GM19035 (cell line): ENCODE measurements around the gene PIK3C3.

Source experiments
- ATAC-seq: cut with Tn5 transposase; IDR thresholded peaks from one replicate; pipeline ENCODE4 v1.9.1; 2021; ENCODE audit not compliant: unreplicated experiment

Gene PIK3C3

GRCh38 chr18:41954827-41955613, at the start of gene PIK3C3:
Gene PIK3C3 (plus strand): TSS chr18:41955234. CDS start chr18:41955292, 58 bp downstream.
- peak; percentile 96 for ATAC-seq

- ATAC-seq, result no peak
Measured at GRCh38 chr18:41905786-41906527, 49.1 kb upstream of the PIK3C3 start.

- ATAC-seq, result peak; percentile 96
Measured at GRCh38 chr18:41906528-41907146, 48.4 kb upstream of the PIK3C3 start.

GRCh38 chr18:41917181-41917580, 37.9 kb upstream of the PIK3C3 start:
- no peak for ATAC-seq

- ATAC-seq, result no peak
Measured at GRCh38 chr18:41921770-41922169, 33.3 kb upstream of the PIK3C3 start.

- no peak for ATAC-seq
Measured at GRCh38 chr18:41922176-41922575, 32.9 kb upstream of the PIK3C3 start.

- no peak for ATAC-seq
Measured at GRCh38 chr18:41922841-41923240, 32.2 kb upstream of the PIK3C3 start.

GRCh38 chr18:41923446-41923845, 31.6 kb upstream of the PIK3C3 start:
- no peak for ATAC-seq

GRCh38 chr18:41928581-41928980, 26.5 kb upstream of the PIK3C3 start:
- ATAC-seq, result no peak

GRCh38 chr18:41932899-41933298, 22.1 kb upstream of the PIK3C3 start:
- no peak for ATAC-seq

GRCh38 chr18:41933778-41934177, 21.3 kb upstream of the PIK3C3 start:
- no peak for ATAC-seq

GRCh38 chr18:41936471-41937134, 18.4 kb upstream of the PIK3C3 start:
- peak; percentile 79 for ATAC-seq

GRCh38 chr18:41938445-41938844, 16.6 kb upstream of the PIK3C3 start:
- no peak for ATAC-seq

GRCh38 chr18:41939326-41939725, 15.7 kb upstream of the PIK3C3 start:
- ATAC-seq, result no peak

GRCh38 chr18:41940506-41941215, 14.4 kb upstream of the PIK3C3 start:
- ATAC-seq, result no peak

GRCh38 chr18:41942254-41942653, 12.8 kb upstream of the PIK3C3 start:
- ATAC-seq, result no peak

GRCh38 chr18:41948544-41949110, 6.4 kb upstream of the PIK3C3 start:
- no peak for ATAC-seq

GRCh38 chr18:41949206-41949920, 5.7 kb upstream of the PIK3C3 start:
- ATAC-seq, result no peak

GRCh38 chr18:41955688-41956087, 654 bp downstream of the PIK3C3 start:
- no peak for ATAC-seq

GRCh38 chr18:41959045-41959444, 4.0 kb downstream of the PIK3C3 start:
- ATAC-seq, result no peak
